Measurements from ENCODE around the gene TBC1D22A.
A peak's percentile ranks its signal among the peaks of the same experiment; 100 is the strongest.
"Not testable (repeated sequence)": the region's sequence is repeated elsewhere in the genome, so short reads cannot be mapped to it uniquely, and the experiment has no call there.

TBC1D22A gene

DNA sequence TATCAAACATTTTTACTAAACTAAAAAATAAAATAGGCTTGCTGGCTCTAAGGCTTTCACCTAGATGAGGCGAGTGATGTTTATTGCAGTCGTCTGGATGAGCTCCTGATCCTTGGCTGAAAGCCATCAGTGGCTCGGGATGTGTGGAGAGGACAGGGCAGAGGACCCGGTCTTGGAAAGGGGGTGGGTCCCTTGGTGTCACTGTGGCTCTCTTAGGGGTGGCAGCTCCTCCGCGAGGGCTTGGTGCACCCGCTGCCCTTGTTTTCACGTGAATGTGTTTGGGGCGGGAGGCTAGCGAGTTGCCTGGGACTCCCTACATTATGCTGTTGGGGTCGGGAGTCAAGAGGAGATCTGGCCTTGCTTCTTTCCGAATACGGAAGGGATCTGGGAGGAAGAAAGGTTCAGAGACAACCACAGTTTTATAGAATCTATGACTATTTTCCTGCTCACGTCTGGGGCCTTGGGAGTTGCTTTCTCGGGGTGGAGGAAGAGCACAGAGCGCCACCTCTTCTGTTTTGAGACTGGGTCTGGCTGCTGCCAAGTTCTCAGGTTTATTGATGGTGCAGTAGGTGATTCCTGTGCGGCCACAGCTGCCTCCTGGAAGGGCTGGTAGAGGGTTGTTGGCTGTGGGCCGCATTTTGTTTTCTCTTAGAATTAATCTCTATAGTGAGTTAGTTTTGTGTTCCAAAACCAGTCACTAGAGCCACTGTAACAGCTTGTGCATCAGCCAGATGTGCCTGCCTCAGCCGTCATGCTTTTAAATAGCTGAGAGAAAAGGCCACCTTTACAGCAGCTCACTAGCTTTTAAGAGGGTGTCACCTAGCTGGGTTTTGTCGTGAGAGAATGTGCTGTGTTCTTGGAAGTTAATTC is 12.8 kb downstream of the TBC1D22A start:
- peak in 1 of 2 experiments; percentile 30 for DNase-seq

DNA sequence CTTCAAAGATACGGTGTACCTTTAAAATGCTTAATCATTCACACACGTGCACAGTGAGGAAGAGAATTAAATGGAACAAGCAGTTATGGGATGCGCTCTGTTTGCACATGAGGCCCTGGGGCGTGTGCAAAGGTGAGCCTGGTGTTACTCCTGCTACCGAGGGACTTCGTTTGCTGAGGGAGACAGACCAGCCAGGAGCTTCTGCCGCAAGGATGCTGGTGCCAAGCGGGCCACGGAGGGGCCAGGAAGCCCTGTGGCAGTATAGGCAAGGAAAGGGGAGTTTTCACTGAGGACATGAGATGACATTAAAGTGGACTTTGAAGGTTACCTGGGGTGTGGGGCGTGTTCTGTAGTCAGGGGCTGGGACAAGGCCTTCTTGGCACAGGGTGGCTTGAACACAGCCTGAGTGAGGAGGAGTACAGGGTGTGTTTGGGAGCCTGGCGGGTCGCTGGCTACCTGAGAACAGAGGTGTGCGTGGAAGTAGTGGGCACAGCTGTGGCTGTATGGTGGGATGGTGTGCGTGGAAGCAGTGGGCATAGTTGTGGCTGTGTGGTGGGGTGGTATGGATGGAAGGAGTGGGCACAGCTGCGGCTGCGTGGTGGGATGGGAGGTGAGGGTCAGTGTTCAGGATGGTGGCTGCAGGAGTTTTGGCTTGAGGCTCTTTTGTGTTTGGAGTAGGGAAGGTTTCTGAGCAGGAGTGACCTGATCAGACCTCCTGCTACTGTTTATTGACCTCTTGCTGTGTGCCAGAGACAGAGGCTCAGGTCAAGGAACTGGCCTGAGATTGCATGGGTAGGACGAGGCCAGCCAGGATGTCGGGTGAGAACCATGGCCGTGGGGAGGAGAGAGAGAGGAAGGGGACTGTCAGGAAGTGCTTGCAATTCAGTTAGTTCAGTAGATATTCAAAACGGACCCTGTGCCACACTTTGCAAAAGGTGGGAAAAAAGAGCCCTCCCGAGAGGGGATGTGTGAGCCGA is 13.7 kb downstream of the TBC1D22A start:
- no peak for DNase-seq

DNA sequence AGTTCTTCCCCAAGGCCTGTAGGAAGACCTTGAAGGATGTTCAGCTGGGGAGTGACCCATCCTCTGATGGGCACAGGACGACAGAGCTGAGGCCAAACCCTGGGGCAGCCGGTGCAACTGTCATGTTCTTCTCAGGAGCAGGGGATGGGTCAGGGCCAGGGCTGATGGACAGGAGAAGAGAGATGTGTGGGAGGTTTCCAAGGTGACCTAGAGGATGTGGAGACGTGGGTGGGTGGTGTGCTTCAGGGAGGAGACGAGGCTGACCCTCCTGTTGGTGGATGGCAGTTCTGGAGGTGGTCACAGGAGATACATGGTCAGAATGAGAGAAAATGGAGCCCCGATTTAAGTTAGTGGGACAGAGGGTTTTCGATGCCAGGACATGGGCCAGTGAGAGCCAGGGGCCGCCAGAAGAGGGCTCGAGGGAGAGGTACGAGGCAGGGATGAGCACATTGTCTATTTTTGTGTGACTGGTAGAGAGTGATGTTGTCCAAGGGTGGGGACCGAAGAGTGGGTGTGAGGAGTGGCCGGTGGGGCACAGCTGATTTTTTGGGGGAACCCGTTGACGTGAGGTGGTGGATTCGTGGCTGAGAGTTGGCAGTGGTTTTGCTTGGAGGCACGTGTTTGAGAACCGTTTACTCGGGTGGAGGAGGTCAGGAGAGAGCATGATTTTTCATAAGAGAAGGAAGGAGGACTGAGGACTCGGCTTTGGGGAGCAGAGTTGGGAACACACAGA is 14.6 kb downstream of the TBC1D22A start:
- DNase-seq: no peak

DNA sequence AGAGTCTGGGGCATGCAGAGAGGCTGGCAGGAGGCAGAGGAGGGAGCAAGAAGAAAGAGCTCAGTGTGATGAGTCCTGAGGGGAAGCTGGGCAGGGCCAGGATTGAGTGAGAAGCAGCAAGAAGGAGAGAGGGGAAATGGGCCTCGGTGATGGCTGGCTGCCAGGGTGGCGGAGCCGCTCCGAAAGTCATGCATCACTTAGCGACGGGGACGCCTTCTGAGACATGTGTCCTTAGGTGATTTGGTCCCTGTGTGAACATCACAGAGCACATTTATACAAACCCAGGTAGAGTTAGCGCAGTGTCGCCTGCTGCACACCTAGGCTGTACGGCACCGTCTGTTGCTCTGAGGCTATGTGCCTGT is 15.1 kb downstream of the TBC1D22A start:
- DNase-seq: peak; percentile 67 to 69

DNA sequence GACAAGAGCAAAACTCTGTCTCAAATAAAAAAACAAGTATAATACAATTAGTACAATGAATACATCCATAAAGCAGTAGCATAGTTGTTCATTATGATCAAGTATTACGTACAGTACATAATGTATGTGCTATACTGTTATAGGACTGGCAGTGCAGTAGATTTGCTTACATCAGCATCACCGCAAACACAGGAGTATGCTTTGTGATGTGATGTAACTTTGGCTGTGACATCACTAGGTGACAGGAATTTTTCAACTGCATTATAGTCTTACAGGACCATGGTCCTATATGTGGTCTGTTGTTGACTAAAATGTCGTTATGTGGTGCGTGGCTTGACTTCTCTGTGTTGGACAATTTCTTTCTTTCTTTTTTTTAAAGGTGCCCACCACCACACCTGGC is 16.6 kb downstream of the TBC1D22A start:
- no peak for DNase-seq

DNA sequence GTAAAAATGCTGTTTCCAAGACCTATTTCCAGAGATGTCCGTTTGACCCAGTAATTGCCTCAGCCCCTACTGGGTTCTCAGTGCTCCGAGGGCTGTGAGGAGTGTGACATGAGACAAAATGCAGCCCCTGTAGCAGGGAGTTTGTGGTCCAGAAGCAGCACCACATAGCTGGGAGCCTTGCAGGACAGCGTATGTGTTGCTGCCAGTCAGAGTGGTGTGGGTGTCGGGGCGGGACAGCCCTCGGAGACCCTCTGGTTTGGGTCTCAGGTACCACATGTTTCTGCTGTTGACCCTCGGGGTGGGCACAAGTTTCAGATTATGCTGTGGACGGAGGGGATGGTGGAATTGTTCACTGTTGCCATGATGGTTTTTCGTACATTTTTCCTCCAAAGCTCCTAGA is 17.2 kb downstream of the TBC1D22A start:
- no peak for DNase-seq

DNA sequence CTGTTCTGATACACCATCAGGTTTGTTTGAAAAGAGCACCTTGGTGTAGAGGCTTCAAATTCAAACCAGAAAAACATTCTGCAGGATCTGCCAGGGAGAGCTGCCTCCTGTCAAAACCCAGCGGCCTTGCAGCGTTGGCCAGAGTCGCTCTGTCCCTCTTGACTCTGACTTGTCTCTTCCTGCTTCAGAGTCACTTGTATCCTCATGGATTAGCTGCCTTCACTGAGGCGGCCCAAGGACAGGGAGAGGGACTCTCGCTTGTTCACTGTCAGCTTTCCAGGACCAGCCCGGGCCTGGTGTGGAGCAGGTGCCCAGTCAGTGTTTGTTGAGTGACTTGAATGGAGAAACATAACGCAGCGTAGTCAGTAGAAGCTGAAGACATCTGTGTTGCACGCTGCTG is 18.0 kb downstream of the TBC1D22A start:
- DNase-seq: no peak

DNA sequence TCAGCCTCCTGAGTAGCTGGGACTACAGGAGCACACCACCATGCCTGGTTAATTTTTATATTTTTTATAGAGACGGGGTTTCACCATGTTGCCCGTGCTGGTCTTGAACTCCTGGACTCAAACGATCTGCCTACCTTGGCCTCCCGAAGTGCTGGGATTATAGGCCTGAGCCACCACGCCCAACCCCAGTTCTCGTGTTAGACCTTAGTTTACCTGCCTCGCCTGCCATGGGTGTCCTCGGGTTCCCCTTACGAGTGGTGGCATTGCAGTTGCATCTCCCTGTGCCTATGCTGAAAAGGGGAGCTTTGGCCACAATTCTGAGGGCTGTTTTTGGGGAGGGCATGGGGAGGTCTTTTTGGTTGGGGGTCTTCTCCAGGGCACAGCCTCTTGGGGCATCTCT is 18.8 kb downstream of the TBC1D22A start:
- no peak for DNase-seq

DNA sequence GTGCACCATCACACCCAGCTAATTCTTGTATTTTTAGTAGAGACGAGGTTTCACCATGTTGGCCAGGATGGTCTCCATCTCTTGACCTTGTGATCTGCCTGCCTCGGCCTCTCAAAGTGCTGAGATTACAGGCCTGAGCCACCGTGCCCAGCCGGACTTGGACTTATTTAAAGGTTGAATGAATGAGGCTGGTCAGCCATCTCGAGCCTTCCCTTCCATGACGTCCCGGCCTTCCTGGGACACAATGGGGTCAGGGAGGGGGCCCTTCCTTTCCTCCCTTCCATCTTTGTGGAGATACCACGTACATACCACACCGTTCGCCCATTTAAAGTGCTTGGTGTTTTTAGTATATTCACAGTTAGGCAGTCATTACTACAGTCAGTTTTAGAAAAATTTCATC is 19.8 kb downstream of the TBC1D22A start:
- not testable (repeated sequence) for DNase-seq

DNA sequence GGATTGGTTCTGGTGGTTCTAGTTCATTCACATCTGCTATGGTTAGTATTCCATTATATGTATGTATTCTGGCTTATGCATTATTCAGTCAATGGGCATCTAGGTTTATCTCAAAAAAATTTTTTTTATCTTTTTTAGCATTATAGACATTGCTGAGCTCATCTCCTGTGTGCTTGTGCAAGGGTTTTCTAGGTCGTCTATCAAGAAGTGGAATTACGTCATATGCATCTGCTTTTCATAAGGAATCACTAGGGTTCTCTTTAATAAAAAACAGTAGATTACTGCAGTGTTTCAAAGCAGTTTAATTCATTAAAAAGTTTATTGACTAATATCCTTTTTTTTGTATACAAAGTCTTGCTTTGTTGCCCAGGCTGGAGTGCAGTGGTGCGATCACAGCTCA is 21.3 kb downstream of the TBC1D22A start:
- no peak for DNase-seq

DNA sequence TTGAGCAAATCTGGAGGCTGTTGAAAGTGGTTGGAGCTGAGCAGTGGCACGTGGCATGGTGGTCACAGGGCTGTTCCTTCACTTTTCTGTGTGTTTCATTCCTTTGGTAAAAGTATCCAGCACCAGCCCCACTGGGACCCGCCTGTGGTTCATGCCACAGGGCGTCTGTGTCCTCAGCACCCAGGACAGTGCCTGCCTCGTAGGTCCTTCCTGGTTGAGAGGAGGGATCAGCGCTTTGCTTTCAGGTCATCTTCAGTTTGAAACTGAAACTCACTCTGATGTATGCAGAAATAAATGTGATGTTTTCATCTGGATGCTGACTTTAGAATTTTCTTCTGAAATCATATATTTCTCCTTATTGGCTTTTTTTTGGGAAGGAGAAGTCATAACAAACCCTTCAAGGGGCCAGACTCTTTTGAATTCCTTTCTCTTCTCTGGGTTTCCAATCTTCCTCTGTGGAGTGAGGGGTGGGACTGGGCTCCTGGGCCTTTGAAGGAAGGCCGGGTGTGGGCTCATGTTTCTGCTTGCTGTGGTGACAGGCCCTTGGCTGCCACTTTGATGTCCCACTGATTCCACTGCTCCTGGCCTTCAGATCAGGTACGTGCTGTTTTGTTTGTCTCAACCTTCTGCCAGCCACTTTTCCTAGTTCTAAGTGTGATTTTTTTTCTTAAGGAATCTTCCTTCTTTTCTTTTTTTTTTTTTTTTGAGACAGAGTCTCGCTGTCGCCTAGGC is 26.2 kb downstream of the TBC1D22A start:
- peak; percentile 31 to 56 for DNase-seq

DNA sequence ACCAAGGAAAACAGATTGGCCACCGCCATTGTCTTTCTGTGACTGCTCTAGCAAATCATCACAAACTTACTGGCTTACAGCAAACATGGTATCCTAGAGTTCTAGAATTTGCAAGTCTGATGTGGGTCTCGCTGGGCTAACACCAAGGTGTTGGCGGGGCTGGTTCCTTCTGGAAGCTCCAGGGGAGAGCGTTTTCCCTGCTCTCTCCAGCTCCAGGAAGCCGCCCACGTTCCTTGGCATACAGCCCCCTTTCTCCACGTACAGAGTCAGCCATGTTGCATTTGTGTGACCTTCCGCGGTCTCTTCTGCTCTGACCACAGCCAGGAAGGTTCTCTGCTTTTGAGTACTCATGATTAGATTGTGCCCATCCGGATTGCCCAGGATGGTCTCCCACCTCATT is 27.5 kb downstream of the TBC1D22A start:
- DNase-seq: no peak

DNA sequence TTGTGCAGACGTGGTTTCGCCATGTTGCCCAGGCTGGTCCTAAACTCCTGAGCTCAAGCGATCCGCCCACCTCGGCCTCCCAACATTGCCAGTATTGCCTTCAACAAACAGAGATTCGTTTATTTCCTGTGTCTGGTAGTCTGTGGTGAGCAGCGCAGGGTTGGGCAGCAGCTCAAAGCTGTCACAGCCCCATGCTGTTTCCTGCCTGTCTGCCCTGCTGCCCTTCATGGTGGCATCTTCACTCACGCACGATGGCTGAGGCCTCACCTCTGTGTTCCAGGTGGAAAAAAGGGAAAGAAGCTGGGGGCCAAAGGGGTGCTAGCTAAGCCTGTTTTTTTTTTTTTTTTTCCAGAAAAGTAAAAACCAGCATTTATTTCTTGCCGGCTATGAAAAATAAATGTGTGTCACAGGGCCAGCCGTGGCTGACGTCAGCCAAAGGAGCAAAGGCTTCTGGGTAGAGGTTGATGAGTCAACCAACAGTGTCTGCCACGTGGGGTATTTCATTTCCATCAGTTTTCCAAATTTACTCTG is 28.8 kb downstream of the TBC1D22A start:
- peak; percentile 73 to 80 for DNase-seq

DNA sequence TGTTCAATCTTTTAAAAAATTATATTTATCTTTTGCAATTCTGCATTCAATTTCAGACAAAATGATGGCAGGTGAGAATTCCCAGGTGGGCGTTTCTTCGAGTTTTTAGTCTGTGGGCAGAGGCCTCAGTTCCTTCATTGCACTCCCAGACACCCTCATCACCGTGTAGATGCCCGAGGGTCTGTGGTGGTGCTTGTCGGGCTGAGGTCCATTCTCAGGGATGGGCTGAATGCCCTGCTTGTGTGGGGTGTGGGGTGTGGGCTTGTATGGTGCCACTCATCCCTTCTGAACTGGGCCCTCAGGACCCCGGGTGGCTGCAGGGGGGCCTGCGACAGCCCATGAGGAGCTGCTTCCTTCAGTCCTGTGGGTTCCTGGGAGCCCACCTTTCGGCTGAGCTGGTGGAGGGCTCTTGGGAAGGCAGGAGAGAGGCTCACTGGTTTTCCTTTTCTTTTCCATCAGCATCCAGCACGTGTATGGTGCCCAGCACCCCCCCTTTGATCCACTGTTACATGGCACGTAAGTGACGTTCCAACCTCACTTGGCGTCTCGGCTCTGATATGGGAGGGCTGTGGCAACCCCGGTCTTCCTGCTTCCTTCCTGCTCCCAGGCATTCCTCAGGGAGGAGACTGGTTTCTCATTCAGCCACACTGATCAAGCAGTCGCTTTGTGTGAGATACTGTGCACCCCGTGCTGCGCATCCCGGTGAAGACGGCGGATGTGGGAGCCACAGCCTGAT is 29.8 kb downstream of the TBC1D22A start:
- no peak for DNase-seq

DNA sequence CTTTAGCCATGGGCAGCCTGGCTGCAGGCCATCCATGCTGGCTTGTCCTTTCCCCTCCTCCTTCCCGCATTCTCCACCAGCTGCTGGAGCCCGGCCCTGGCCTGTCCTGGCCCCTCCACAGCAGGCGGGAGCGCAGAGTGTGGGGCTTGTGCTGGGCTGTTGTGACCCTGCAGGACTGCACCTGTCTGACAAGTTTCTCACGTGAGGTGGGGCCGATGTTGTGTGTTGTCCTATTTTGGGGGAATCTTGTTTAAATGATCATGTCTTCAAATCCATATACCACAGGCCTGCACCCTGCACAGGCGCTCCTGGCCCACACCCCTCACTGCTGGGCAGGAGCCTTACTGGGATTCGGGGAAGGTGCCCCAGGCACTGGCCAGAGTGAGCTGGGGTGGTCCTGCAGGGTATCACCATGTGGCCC is 30.4 kb downstream of the TBC1D22A start:
- DNase-seq: no peak

DNA sequence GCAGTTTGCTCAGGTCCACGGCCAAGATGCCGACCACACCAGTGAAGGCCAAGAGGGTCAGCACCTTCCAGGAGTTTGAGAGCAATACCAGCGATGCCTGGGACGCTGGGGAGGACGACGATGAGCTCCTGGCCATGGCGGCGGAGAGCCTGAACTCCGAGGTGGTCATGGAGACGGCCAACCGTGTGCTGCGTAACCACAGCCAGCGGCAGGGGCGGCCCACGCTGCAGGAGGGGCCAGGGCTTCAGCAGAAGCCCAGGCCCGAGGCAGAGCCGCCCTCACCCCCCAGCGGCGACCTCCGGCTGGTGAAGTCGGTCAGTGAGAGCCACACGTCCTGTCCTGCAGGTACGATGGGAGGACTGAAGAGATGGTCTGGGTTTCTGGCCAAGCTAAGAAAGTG is 31.0 kb downstream of the TBC1D22A start:
- no peak for DNase-seq

DNA sequence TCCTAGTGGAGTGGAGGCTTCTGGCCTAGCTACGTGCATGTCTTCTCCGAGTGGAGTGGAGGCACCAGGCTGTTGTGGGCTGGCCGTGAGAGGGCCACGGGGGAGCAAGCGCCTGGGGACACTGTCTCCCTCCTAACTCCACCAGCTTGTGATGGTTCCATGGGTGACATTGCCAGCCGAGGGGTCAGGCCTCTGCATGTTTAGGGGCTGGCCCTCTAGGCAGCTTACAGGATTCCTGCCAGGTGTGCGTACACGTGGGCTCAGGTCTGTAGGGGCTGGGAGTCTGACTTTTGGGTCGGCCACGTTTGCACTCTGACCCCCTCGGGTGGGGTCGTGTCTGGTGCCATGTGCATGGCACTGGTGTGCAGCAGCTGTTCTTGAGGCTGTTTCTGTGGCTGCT is 31.6 kb downstream of the TBC1D22A start:
- no peak for DNase-seq

DNA sequence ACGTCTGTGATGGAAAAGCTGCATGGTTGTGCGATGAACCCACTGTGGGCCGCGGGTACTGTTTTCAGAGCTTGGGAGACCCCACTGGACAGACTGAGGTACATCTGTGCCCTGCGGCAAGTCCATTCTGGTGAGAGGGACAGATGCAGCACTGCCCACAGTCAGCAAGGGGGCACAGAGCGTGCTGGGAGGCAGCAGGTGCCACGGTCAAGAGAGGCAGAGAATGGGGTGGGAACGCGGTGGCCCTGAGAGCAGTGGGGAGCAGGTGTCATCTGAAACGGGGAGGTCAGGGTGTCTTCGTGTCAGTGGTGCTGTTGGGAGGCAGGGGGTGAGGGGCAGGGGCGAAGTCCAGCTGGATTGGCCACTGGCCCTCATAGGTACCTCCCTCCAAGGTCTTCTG is 32.0 kb downstream of the TBC1D22A start:
- no peak for DNase-seq

DNA sequence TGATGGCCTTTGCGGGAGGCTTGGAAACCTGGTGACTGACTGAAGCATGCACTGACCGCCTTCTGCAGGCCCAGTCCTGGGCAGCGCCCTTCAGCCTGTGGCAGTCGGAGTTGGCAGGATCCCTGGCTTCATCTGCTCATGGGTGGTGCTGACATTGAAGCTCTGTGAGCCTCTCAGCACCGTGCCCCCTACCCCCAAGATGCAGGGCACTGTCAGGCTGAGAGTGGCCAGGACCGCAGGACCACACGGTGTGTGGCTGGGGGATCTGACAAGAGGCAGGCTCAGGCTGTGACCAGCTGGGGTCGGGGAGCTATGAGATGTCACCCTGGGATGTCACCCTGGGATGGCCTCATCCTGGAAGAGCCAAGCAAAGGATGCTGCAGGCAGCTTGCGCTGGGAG is 32.7 kb downstream of the TBC1D22A start:
- no peak for DNase-seq

DNA sequence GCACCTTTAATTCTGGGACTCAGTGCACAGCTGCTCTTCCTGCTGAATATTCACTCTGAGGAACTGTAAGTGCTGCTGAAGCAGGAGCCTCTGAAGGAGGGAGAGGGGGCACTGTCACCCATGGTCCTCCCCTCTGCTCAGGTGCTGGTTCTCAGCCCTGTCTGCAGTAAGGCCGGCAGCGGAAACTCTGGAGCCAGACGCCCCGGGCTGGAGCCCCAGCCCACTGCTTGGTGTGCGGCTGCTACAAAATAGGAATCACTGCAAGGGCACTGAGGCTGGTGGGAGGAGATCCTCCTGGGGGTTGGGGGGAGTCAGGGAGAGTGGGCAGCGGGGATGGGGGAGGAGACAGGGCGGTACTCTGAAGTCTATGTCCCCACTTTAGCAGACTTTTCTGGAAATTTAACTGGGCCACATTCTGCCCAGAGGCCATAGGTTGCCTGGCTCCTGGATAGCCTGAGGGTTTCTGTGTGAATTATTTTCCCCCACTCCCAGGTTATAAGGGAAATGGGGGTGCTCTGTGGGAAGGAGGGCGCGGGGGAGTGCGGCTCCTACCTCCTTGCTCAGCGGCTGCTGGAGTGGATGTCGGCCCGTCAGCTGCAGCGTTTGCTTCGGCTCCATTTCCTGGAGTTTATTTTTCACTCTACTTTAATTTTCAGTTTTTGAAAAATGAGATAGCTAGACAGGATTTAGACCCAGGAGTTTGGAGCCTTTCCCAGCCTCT is 33.6 kb downstream of the TBC1D22A start:
- no peak for DNase-seq
